SK-N-SH (cell line): ENCODE data around the gene KPNB1.

ENCODE experiments used
- ELF1 ChIP-seq: IDR thresholded peaks from 2 replicates; pipeline ENCODE4 v1.4.0; 2012
- MXI1 ChIP-seq: IDR thresholded peaks from 2 replicates; pipeline ENCODE4 v1.6.1; 2012; ENCODE audit warnings: mild to moderate bottlenecking, low read depth, low read length, improper control_type of control experiment
- RFX5 ChIP-seq: IDR thresholded peaks from 2 replicates; pipeline ENCODE4 v1.6.1; 2012; ENCODE audit warnings: mild to moderate bottlenecking, improper control_type of control experiment, low read length
- YY1 ChIP-seq: IDR thresholded peaks from 2 replicates; pipeline ENCODE4 v1.4.0; 2012; ENCODE audit warnings: low read depth, mild to moderate bottlenecking

DNA sequence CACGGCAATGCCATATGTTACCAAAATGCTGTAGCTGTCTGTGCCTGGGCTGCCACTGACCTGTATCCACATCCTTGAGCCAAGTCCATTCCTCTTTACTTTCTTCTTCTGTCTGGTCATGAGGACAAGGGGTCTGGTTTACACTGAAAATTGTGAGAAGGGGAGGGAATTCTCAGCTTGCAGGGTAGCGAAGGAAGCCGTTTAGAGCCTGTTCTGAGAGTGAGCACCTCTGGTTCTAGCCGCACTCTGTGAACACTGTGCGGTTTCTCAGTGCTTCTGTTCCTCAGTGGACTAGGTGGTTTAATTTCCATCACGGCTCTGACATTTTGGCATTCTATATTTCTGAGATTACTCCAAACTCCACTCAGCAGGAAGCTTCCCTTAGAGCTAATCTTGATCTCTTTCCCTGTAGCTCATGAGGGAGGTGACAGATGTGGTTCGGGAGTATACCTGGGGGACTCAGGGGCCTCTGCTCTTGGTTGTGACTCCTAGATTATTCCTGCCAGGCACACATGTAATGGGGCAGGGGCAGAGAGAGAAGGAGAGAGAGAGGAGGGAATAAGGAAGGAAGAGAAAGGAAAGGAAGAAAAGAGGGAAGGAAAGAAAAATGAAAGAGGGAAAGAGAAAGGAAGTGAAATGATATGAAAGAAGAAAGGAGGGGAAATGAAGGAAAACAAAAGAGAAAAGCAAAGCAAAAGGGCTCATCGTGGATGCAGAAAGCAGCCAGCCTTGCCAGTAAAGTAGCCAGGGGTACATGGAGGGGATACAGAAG, 69.1 kb downstream of the KPNB1 start:
- TF ChIP-seq MXI1, result no peak
- TF ChIP-seq RFX5, result no peak
- no peak for TF ChIP-seq YY1
- no peak for TF ChIP-seq ELF1
